ENCODE data around the gene CENPH. TPM values are rescaled to one million over a fixed set of nuclear protein-coding genes. Genes with fewer than 3 reads are reported as not detected.

The CENPH gene
- total and polyA plus RNA-seq, 2 donors (not counting 1 experiment from before 2014, with no cell fraction given): 2.8 to 11.9 TPM

DNA sequence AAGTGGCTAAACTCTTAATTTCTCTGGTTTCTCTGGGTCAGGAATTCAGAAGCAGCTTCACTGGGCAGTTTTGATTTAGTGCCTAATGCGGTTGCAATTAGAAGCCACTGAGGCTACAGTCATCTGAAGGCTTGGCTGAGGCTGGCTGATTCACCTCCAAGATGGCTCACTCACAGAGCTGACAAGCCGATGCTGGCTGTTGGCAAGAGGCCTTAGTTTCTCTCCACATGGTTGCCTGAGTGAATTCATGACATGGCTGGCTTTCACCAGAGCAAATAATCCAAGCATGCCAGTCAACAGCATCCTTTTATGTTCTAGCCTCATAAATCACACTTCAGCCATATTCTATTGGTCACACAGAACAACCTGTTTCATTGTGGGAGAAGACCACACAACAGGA, 42.5 kb downstream of the CENPH start:
- Histone ChIP-seq H3K27me3 (replicated peaks in 1 of 4; ENCODE audit: control extremely low read depth in 1 of 4, control insufficient read depth in 3 of 4, insufficient read depth in 4 of 4, low read length in 3 of 4) (no peaks in the 10 kb centered on the region), H3K27ac (ENCODE audit: low read length in 2 of 2) (no peak overlapping the region), H3K9me3 (ENCODE audit: control extremely low read depth in 1 of 3, control insufficient read depth in 2 of 3, insufficient read depth in 1 of 3, low read length in 2 of 3) (no peaks in the 10 kb centered on the region), H3K36me3 (replicated peaks in 1 of 2; ENCODE audit: control extremely low read depth in 1 of 2, control insufficient read depth in 1 of 2, extremely low read depth in 1 of 2, insufficient read depth in 2 of 2, low read length in 1 of 2) (peaks cover 3 to 12% of the 10 kb centered on the region in 2 experiments), H3K4me3 (ENCODE audit: control extremely low read depth in 1 of 5, extremely low read depth in 1 of 5, insufficient read depth in 1 of 5, low read depth in 2 of 5, low read length in 4 of 5) (no peak overlapping the region), H3K79me2 (ENCODE audit: control insufficient read depth, insufficient read depth, low read length) (peaks cover 22% of the 10 kb centered on the region), H3K4me1 (ENCODE audit: control insufficient read depth in 2 of 2, insufficient read depth in 2 of 2, low read length in 2 of 2) (peaks cover 6 to 17% of the 10 kb centered on the region in 2 donors), H4K20me1 (ENCODE audit: control insufficient read depth, insufficient read depth, low read length, poor library complexity, severe bottlenecking) (no peaks in the 10 kb centered on the region), H3K9ac (ENCODE audit: low read length) (no peak overlapping the region), H3K4me2 (replicated peaks; ENCODE audit: low read depth, low read length, poor library complexity, severe bottlenecking) (no peak overlapping the region), H2AFZ (ENCODE audit: insufficient read depth, low read depth, low read length, poor library complexity, severe bottlenecking) (no peak overlapping the region)
- CTCF ChIA-PET: interaction anchor here (1.6 kb wide), 1 partner anchor 138 kb away, joined by 3 read pairs; the partner anchor contains the start of gene SLC30A5
- ATAC-seq (ENCODE audit: low read depth): no peak
- no peaks in the 10 kb centered on the region for H3K9me3 Mint-ChIP-seq (ENCODE audit: insufficient read depth)
- 100% methylated on average over 2 of the region's 2 CpGs for WGBS (ENCODE audit: insufficient coverage)
- DNase-seq: no peak
- no peak overlapping the region for H3K4me3 Mint-ChIP-seq
- no peak overlapping the region for H3K27ac Mint-ChIP-seq
- no peak for TF ChIP-seq EZH2 (IDR thresholded peaks at IDR 0.05; ENCODE audit: borderline replicate concordance, insufficient read depth, low read depth, low read length, poor library complexity, severe bottlenecking)
- TF ChIP-seq, protein P1, sequence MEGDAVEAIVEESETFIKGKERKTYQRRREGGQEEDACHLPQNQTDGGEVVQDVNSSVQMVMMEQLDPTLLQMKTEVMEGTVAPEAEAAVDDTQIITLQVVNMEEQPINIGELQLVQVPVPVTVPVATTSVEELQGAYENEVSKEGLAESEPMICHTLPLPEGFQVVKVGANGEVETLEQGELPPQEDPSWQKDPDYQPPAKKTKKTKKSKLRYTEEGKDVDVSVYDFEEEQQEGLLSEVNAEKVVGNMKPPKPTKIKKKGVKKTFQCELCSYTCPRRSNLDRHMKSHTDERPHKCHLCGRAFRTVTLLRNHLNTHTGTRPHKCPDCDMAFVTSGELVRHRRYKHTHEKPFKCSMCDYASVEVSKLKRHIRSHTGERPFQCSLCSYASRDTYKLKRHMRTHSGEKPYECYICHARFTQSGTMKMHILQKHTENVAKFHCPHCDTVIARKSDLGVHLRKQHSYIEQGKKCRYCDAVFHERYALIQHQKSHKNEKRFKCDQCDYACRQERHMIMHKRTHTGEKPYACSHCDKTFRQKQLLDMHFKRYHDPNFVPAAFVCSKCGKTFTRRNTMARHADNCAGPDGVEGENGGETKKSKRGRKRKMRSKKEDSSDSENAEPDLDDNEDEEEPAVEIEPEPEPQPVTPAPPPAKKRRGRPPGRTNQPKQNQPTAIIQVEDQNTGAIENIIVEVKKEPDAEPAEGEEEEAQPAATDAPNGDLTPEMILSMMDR (IDR thresholded peaks at IDR 0.05): no peak
- POLR2A ChIA-PET: no interaction called here
- H3K27me3 Mint-ChIP-seq: no peaks in the 10 kb centered on the region
- peaks cover 19% of the 10 kb centered on the region for H3K4me1 Mint-ChIP-seq
- intact Hi-C loops (cut with micrococcal nuclease): no loop called here

DNA sequence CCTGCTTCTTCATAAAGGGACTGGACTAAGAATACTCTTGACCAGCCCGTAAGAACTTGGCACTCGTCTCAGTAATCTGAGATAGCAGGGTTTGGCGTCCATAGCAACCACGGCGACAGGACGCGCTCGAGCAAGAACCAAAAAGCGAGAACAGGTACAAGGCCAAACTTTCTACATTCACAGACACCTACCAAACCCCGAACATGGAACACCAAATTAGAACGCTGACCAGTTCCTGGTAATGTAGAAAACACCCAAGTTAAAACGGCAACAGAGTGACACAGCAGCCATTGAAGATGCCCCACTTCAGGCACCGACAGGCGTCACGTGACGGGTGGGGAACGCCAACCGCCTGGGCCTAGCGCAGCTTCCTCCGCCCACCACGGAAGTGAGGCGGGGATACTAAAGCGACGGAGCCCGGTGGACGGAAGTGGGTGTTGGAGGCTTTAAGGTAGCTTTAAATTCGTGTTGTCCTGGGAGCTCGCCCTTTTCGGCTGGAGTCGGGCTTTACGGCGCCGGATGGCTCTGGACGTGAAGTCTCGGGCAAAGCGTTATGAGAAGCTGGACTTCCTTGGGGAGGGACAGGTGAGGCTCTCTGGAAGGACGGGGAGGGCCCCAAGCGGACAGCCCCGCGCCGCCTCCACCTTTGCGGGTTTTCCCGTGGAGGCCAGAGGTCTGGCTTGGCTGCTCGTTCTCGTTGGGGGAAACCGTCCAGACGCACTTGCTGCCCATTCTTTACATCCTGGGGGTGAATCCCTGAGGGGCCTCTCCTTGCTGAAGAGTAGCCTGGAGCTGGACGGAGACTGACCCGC, 45.3 kb downstream of the CENPH start, which contains the start of gene CDK7:
CDK7 (plus strand) TSS at position 430 of the 812 bp plus-strand sequence; CDS start at position 520, 90 bp downstream.
- CTCF ChIA-PET: interaction anchor here (1.6 to 2.6 kb wide), 6 partner anchors 13 to 141 kb away, joined by 3 to 12 read pairs (median 8); partner anchors contain the start of gene SLC30A5
- Histone ChIP-seq H3K79me2 (ENCODE audit: control insufficient read depth, insufficient read depth, low read length) (peaks cover 45% of the 10 kb centered on the region), H3K4me2 (replicated peaks; ENCODE audit: low read depth, low read length, poor library complexity, severe bottlenecking) (peak within 1 kb of the TSS; percentile 78), H3K9ac (ENCODE audit: low read length) (peak within 1 kb of the TSS; percentile 84), H2AFZ (ENCODE audit: insufficient read depth, low read depth, low read length, poor library complexity, severe bottlenecking) (peak within 1 kb of the TSS; percentile 93), H3K27me3 (replicated peaks in 1 of 4; ENCODE audit: control extremely low read depth in 1 of 4, control insufficient read depth in 3 of 4, insufficient read depth in 4 of 4, low read length in 3 of 4) (no peaks in the 10 kb centered on the region), H3K27ac (ENCODE audit: low read length in 2 of 2) (peak within 1 kb of the TSS; percentile 50 to 83), H3K9me3 (ENCODE audit: control extremely low read depth in 1 of 3, control insufficient read depth in 2 of 3, insufficient read depth in 1 of 3, low read length in 2 of 3) (no peaks in the 10 kb centered on the region), H3K4me1 (ENCODE audit: control insufficient read depth in 2 of 2, insufficient read depth in 2 of 2, low read length in 2 of 2) (peaks cover 6 to 21% of the 10 kb centered on the region in 2 donors), H3K36me3 (replicated peaks in 1 of 2; ENCODE audit: control extremely low read depth in 1 of 2, control insufficient read depth in 1 of 2, extremely low read depth in 1 of 2, insufficient read depth in 2 of 2, low read length in 1 of 2) (peaks cover 5% of the 10 kb centered on the region in 2 experiments), H4K20me1 (ENCODE audit: control insufficient read depth, insufficient read depth, low read length, poor library complexity, severe bottlenecking) (no peaks in the 10 kb centered on the region), H3K4me3 (ENCODE audit: control extremely low read depth in 1 of 5, extremely low read depth in 1 of 5, insufficient read depth in 1 of 5, low read depth in 2 of 5, low read length in 4 of 5) (peak within 1 kb of the TSS; percentile 77 to 99 (median 94))
- ATAC-seq (ENCODE audit: low read depth): peak; percentile 99
- no peaks in the 10 kb centered on the region for H3K27me3 Mint-ChIP-seq
- peak; percentile 92 for DNase-seq
- intact Hi-C loops (cut with micrococcal nuclease): loop anchor here (1.0 kb wide), 7 partner anchors 17 to 141 kb away; partner anchors contain the start of genes AK6, CCDC125, CENPH and RAD17
- no peaks in the 10 kb centered on the region for H3K9me3 Mint-ChIP-seq (ENCODE audit: insufficient read depth)
- H3K4me3 Mint-ChIP-seq: peak within 1 kb of the TSS; percentile 100
- H3K27ac Mint-ChIP-seq: peak within 1 kb of the TSS; percentile 93
- WGBS (ENCODE audit: insufficient coverage): under 1% methylated on average over 48 of the region's 49 CpGs
- peaks cover 38% of the 10 kb centered on the region for H3K4me1 Mint-ChIP-seq
- POLR2A ChIA-PET: interaction anchor here (0.8 to 1.7 kb wide), 4 partner anchors 17 to 141 kb away, joined by 3 to 5 read pairs (median 4); partner anchors contain the start of gene SLC30A5
- TF ChIP-seq EZH2 (IDR thresholded peaks at IDR 0.05; ENCODE audit: borderline replicate concordance, insufficient read depth, low read depth, low read length, poor library complexity, severe bottlenecking): no peak
- TF ChIP-seq, protein P1 (IDR thresholded peaks at IDR 0.05): no peak

All from B cell (primary cell).